BLaER1 treated with 17β-estradiol and CSF1 and Interleukin-3, amounts not matched to agents 10 nM and 100 nM (cell line): ENCODE measurements around the gene OGT.

Experiments used
- H3K27ac ChIP-seq, 11 experiments: shearing (Covaris generic); formaldehyde crosslinking; 2 replicates each; pipeline ENCODE4 v1.8.1; 2022
- H3K27me3 ChIP-seq, 11 experiments: shearing (Covaris generic); formaldehyde crosslinking; 2 replicates each; pipeline ENCODE4 v1.8.1; 2022
- H3K36me3 ChIP-seq, 11 experiments: shearing (Covaris generic); formaldehyde crosslinking; 2 replicates each; pipeline ENCODE4 v1.8.1; 2022
- H3K4me1 ChIP-seq, 10 experiments: shearing (Covaris generic); formaldehyde crosslinking; 2 replicates each; pipeline ENCODE4 v1.8.1; 2022
- H3K4me2 ChIP-seq, 11 experiments: shearing (Covaris generic); formaldehyde crosslinking; 2 replicates each; pipeline ENCODE4 v1.8.1; 2022
- H3K4me3 ChIP-seq, 10 experiments: shearing (Covaris generic); formaldehyde crosslinking; 2 replicates each; pipeline ENCODE4 v1.8.1; 2022
- H3K9ac ChIP-seq, 11 experiments: shearing (Covaris generic); formaldehyde crosslinking; 2 replicates each; pipeline ENCODE4 v1.8.1; 2022
- H3K9me3 ChIP-seq, 11 experiments: shearing (Covaris generic); formaldehyde crosslinking; replicated peaks in 1 of 11; 2 replicates each; pipeline ENCODE4 v1.8.1; 2022
- H4K20me1 ChIP-seq, 11 experiments: shearing (Covaris generic); formaldehyde crosslinking; 2 replicates each; pipeline ENCODE4 v1.8.1; 2022
- Cebpa-rat ChIP-seq, 11 experiments: shearing (Covaris generic); IDR thresholded peaks; 2 replicates each; pipeline ENCODE4 v1.8.1; 2022

OGT gene

DNA sequence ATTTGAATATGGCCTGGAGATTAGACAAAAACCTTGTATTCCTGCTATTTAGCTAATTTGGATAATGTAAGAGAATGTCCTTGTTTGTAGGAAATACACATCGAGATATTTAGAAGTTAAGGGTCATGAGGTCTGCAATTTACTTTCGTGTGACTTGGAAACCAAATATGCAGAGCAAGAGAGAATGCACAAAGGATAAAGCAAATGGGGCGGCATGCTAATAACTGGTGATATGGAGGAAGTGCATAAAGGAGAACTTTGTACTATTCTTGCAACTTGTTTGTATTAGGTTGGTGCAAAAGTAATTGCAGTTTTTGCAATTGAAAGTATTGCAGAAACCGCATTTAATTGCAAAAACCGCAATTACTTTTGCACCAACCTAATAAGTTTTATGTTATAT, 92.6 kb downstream of the OGT start:
- no peak overlapping the region for H3K9ac ChIP-seq
- peaks cover 0 to 9% (median 5%) of the 10 kb centered on the region in 11 experiments; a peak in 17 of 22 replicates for H3K9me3 ChIP-seq
- no peak overlapping the region for H3K27ac ChIP-seq
- no peak overlapping the region for H3K4me2 ChIP-seq
- H3K4me1 ChIP-seq: peaks cover 25 to 56% (median 41%) of the 10 kb centered on the region in 10 experiments
- H3K4me3 ChIP-seq: no peak overlapping the region
- H4K20me1 ChIP-seq: peaks cover 0 to 21% (median 0%) of the 10 kb centered on the region in 11 experiments; a peak in 5 of 22 replicates
- no peaks in the 10 kb centered on the region for H3K36me3 ChIP-seq
- TF ChIP-seq Cebpa-rat (IDR thresholded peaks at IDR 0.05): no peak
- peaks cover 30 to 90% (median 78%) of the 10 kb centered on the region in 11 experiments; a peak in 21 of 22 replicates for H3K27me3 ChIP-seq
